HCT116 (cell line): ENCODE data around the gene ESPNL. TPM values are rescaled to one million over a fixed set of nuclear protein-coding genes. Genes with fewer than 3 reads are reported as not detected.
A peak's percentile ranks its signal among the peaks of the same experiment; 100 is the strongest.

Experiments used
- ATAC-seq: fragments of 200-7000 bp; cut with Tn5 transposase; 2 replicates; pipeline ENCODE4 v1.9.1; 2020; ENCODE audit warnings: mild to moderate bottlenecking, moderate library complexity
- BruUV-seq: library from RNA; stranded (reverse); fragments of 400-500 nt; replicated peaks from 2 replicates; lab custom pipeline; 2021; lab: Mats Ljungman, UMichigan
- CTCF ChIA-PET: fragments of 300-600 bp; sonication (Branson Sonifier 250); formaldehyde crosslinking; loops from one replicate; lab custom pipeline; 2021; ENCODE audit warnings: antibody characterized with exemption; lab: Charles Lee
- POLR2A ChIA-PET: fragments of 300-600, 350-600 bp; sonication (Branson Sonifier 250); formaldehyde crosslinking; loops from one replicate; lab custom pipeline; 2021; ENCODE audit warnings: antibody characterized with exemption; lab: Charles Lee
- RAD21 ChIA-PET, 2 experiments: fragments of 300-600 bp; sonication (Branson Sonifier 250); formaldehyde crosslinking; loops; one replicate each; lab custom pipeline; 2023; ENCODE audit warnings: low total read pairs in 2 of 2; ENCODE audit not compliant: uncharacterized antibody in 2 of 2, unreplicated experiment in 2 of 2, low non-redundant PET in 1 of 2; lab: Charles Lee
- DNase-seq: peaks from one replicate; pipeline ENCODE4 v3.0.0-alpha.2; 2010; ENCODE audit warnings: low read depth, low spot score
- H2AFZ ChIP-seq: fragments of 200-600 bp; shearing (Covaris generic), sonication (generic); 2 replicates; pipeline ENCODE4 v1.6.1; 2017; ENCODE audit warnings: low read depth, mixed run types, mixed read lengths, antibody characterized with exemption, low read length; ENCODE audit not compliant: poor library complexity, severe bottlenecking
- H3K27ac ChIP-seq: 2 replicates; pipeline ENCODE4 v1.5.1; 2012; ENCODE audit warnings: low read depth, low read length
- H3K27me3 ChIP-seq: fragments of 200-600 bp; sonication (generic); 2 replicates; pipeline ENCODE4 v1.6.1; 2016; ENCODE audit warnings: mixed run types, low read length, mixed read lengths; ENCODE audit not compliant: insufficient read depth
- H3K36me3 ChIP-seq, 2 experiments: fragments of 200-500 bp in 1 of 2; fragments of 200-600 bp in 1 of 2; sonication (Bioruptor generic) in 1 of 2; sonication (generic) in 1 of 2; 2 replicates each; pipeline versions ENCODE4 v1.5.1 to v1.6.1; 2014 to 2016; ENCODE audit warnings: low read length in 2 of 2, inconsistent platforms in 1 of 2, mixed read lengths in 1 of 2, mixed run types in 1 of 2; ENCODE audit not compliant: insufficient read depth in 2 of 2, control insufficient read depth in 1 of 2
- H3K4me1 ChIP-seq, 2 experiments: fragments of 200-600 bp in 1 of 2; sonication (generic) in 1 of 2; 2 replicates each; pipeline versions ENCODE4 v1.5.1 to v1.6.1; 2012 to 2017; ENCODE audit warnings: low read length in 2 of 2, inconsistent platforms in 1 of 2, mild to moderate bottlenecking in 1 of 2, mixed read lengths in 1 of 2, mixed run types in 1 of 2, moderate library complexity in 1 of 2; ENCODE audit not compliant: insufficient read depth in 2 of 2, control insufficient read depth in 1 of 2
- H3K4me2 ChIP-seq: fragments of 200-600 bp; sonication (generic); 2 replicates; pipeline ENCODE4 v1.6.1; 2017; ENCODE audit warnings: mixed run types, low read length, mixed read lengths
- H3K4me3 ChIP-seq, 2 experiments: fragments of 200-600 bp in 1 of 2; sonication (generic) in 1 of 2; replicated peaks in 1 of 2; 2 replicates each; pipeline ENCODE4 v1.5.1; 2011 to 2016; ENCODE audit warnings: low read length in 2 of 2, control low read depth in 1 of 2, low read depth in 1 of 2, mild to moderate bottlenecking in 1 of 2, mixed read lengths in 1 of 2, mixed run types in 1 of 2
- H3K79me2 ChIP-seq: fragments of 200-600 bp; sonication (generic); 2 replicates; pipeline ENCODE4 v1.6.1; 2017; ENCODE audit warnings: mild to moderate bottlenecking, mixed run types, low read length, moderate library complexity, mixed read lengths; ENCODE audit not compliant: insufficient read depth
- H3K9ac ChIP-seq: fragments of 200-600 bp; sonication (generic); 2 replicates; pipeline ENCODE4 v1.6.1; 2016; ENCODE audit warnings: low read length, mixed read lengths
- H3K9me2 ChIP-seq: fragments of 200-600 bp; sonication (generic), shearing (Covaris generic); 2 replicates; pipeline ENCODE4 v1.6.1; 2017; ENCODE audit warnings: mixed run types, mild to moderate bottlenecking, moderate library complexity; ENCODE audit not compliant: insufficient read depth
- H3K9me3 ChIP-seq, 2 experiments: fragments of 200-500 bp in 1 of 2; fragments of 200-600 bp in 1 of 2; sonication (Bioruptor generic) in 1 of 2; sonication (generic) in 1 of 2; 2 replicates each; pipeline ENCODE4 v1.6.1; 2014 to 2017; ENCODE audit warnings: low read length in 2 of 2, mixed read lengths in 2 of 2, inconsistent platforms in 1 of 2, low read depth in 1 of 2, mild to moderate bottlenecking in 1 of 2, mixed run types in 1 of 2, moderate library complexity in 1 of 2; ENCODE audit not compliant: control insufficient read depth in 1 of 2, insufficient read depth in 1 of 2
- H4K20me1 ChIP-seq: fragments of 200-600 bp; sonication (generic), shearing (Covaris generic); 2 replicates; pipeline ENCODE4 v1.6.1; 2017; ENCODE audit warnings: mixed run types, mild to moderate bottlenecking, moderate library complexity; ENCODE audit not compliant: insufficient read depth
- CBX3 ChIP-seq: IDR thresholded peaks from 2 replicates; pipeline ENCODE4 v1.6.1; 2012; ENCODE audit warnings: low read depth
- CTCF ChIP-seq, 3 experiments: fragments of 200-600 bp in 1 of 3; sonication (generic) in 1 of 3; IDR thresholded peaks in 2 of 3; conservative IDR thresholded peaks in 1 of 3; 2 replicates each; pipeline ENCODE4 v1.5.1; 2012 to 2017; ENCODE audit warnings: low read depth in 2 of 3, low read length in 2 of 3, antibody characterized with exemption in 1 of 3, borderline replicate concordance in 1 of 3, control low read depth in 1 of 3, mild to moderate bottlenecking in 1 of 3, mixed read lengths in 1 of 3, mixed run types in 1 of 3, moderate library complexity in 1 of 3; ENCODE audit not compliant: insufficient read depth in 1 of 3
- EGR1 ChIP-seq: IDR thresholded peaks from 2 replicates; pipeline ENCODE4 v1.6.1; 2012; ENCODE audit warnings: low read depth
- ELF1 ChIP-seq: IDR thresholded peaks from 2 replicates; pipeline ENCODE4 v1.6.1; 2012; ENCODE audit warnings: low read depth, borderline replicate concordance
- EZH2 ChIP-seq: fragments of 200-600 bp; sonication (generic); IDR thresholded peaks from 2 replicates; pipeline ENCODE4 v1.6.1; 2017; ENCODE audit warnings: antibody characterized with exemption, mixed run types
- EZH2phosphoT487 ChIP-seq: fragments of 200-600 bp; IDR thresholded peaks from 2 replicates; pipeline ENCODE4 v1.6.1; 2018; ENCODE audit warnings: antibody characterized with exemption, borderline replicate concordance
- JUND ChIP-seq: IDR thresholded peaks from 2 replicates; pipeline ENCODE4 v1.6.1; 2012
- MAX ChIP-seq: IDR thresholded peaks from 2 replicates; pipeline ENCODE4 v1.6.1; 2012
- POLR2A ChIP-seq: IDR thresholded peaks from 2 replicates; pipeline ENCODE4 v1.7.0; 2011; ENCODE audit warnings: borderline replicate concordance; ENCODE audit not compliant: insufficient read depth, insufficient read length; ENCODE audit errors: extremely low read depth
- RAD21 ChIP-seq: IDR thresholded peaks from 2 replicates; pipeline ENCODE4 v1.6.1; 2012; ENCODE audit warnings: low read depth, mild to moderate bottlenecking
- REST ChIP-seq: IDR thresholded peaks from 2 replicates; pipeline ENCODE4 v1.6.1; 2012; ENCODE audit warnings: low read depth
- SRF ChIP-seq: IDR thresholded peaks from 2 replicates; pipeline ENCODE4 v1.6.1; 2012; ENCODE audit warnings: low read depth
- intact Hi-C: fragments of 100-400 bp; cut with micrococcal nuclease; formaldehyde crosslinking; loops from 2 replicates; pipeline ENCODE4 v1.10.0; 2022
- total RNA-seq: library from RNA; stranded (reverse); gene quantifications from one replicate; pipeline ENCODE4 v1.2.1, GENCODE V29; 2021; ENCODE audit not compliant: unreplicated experiment

ESPNL gene
- total RNA-seq, 1 experiment from 2014 or later = 0.22 TPM

GRCh38 chr2:238061315-238062202 lies 38.6 kb upstream of the ESPNL start:
- Histone ChIP-seq H3K79me2 (peaks cover 35% of the 10 kb centered on the region), H3K4me1 (peaks cover 9 to 22% of the 10 kb centered on the region in 2 experiments; a peak in 2 of 4 replicates), H2AFZ (no peak overlapping the region), H3K27ac (peak overlapping the region; percentile 94), H3K4me3 (peak overlapping the region; percentile 78 to 95)
- BruUV-seq = TSS peak; percentile 58
- TF ChIP-seq MAX (peak; percentile 78), CBX3 (no peak)
- TF ChIP-seq, all 23 proteins: peak for 1
- peak overlapping the region; percentile 92 for H3K9ac ChIP-seq
- peak; percentile 13 for ATAC-seq
- peaks cover 7 to 17% of the 10 kb centered on the region in 2 experiments; a peak in 3 of 4 replicates for H3K36me3 ChIP-seq
- H4K20me1 ChIP-seq = no peaks in the 10 kb centered on the region
- no peaks in the 10 kb centered on the region for H3K9me2 ChIP-seq
- POLR2A ChIA-PET = interaction anchor here (0.9 kb wide), 1 partner anchor 16 kb away, joined by 3 read pairs; no protein-coding TSS in a partner anchor
- peak overlapping the region; percentile 83 for H3K4me2 ChIP-seq
- H3K27me3 ChIP-seq = no peaks in the 10 kb centered on the region
- CTCF ChIA-PET = no interaction called here
- H3K9me3 ChIP-seq = no peaks in the 10 kb centered on the region
- no peak for DNase-seq
- RAD21 ChIA-PET = no interaction called here
- intact Hi-C loops = no loop called here

GRCh38 chr2:238063414-238064189 lies 36.5 kb upstream of the ESPNL start:
- Histone ChIP-seq H3K27me3 (no peaks in the 10 kb centered on the region), H2AFZ (no peak overlapping the region), H3K79me2 (peaks cover 40% of the 10 kb centered on the region), H3K4me3 (no peak overlapping the region), H3K4me1 (peaks cover 9 to 22% of the 10 kb centered on the region in 2 experiments; a peak in 2 of 4 replicates), H3K36me3 (peaks cover 8 to 33% of the 10 kb centered on the region in 2 experiments; a peak in 3 of 4 replicates), H3K27ac (no peak overlapping the region), H4K20me1 (no peaks in the 10 kb centered on the region), H3K9me3 (no peaks in the 10 kb centered on the region), H3K4me2 (no peak overlapping the region), H3K9me2 (no peaks in the 10 kb centered on the region), H3K9ac (no peak overlapping the region)
- CTCF ChIA-PET = no interaction called here
- BruUV-seq = no TSS peak
- RAD21 ChIA-PET = no interaction called here
- ATAC-seq (no peak), DNase-seq (no peak)
- intact Hi-C loops = no loop called here
- POLR2A ChIA-PET = interaction anchor here (1.0 kb wide), 1 partner anchor 35 kb away, joined by 3 read pairs; no protein-coding TSS in a partner anchor
- no peak for TF ChIP-seq EZH2
- TF ChIP-seq ELF1 = no peak
- no peak for TF ChIP-seq RAD21
- TF ChIP-seq REST = no peak
- no peak for TF ChIP-seq JUND
- TF ChIP-seq POLR2A = no peak
- no peak for TF ChIP-seq EGR1
- no peak for TF ChIP-seq EZH2phosphoT487
- no peak for TF ChIP-seq CTCF (IDR thresholded peaks at IDR 0.05 in 2 of 3, conservative IDR thresholded peaks at IDR 0.05 in 1 of 3; ENCODE audit: borderline replicate concordance in 1 of 3, insufficient read depth in 1 of 3, low read depth in 2 of 3, low read length in 2 of 3)
- TF ChIP-seq SRF = no peak
